HG02610 (cell line): ENCODE data around the gene BBS7.
A peak's percentile ranks its signal among the peaks of the same experiment; 100 is the strongest.

Experiments
- ATAC-seq: cut with Tn5 transposase; IDR thresholded peaks from one replicate; pipeline ENCODE4 v1.9.1; 2021; ENCODE audit warnings: mild to moderate bottlenecking, moderate library complexity; ENCODE audit not compliant: unreplicated experiment

Gene BBS7

GRCh38 chr4:121827853-121828252 lies 42.4 kb downstream of the BBS7 start:
- ATAC-seq, result no peak

GRCh38 chr4:121824950-121825349 lies 45.3 kb downstream of the BBS7 start:
- ATAC-seq, result no peak

GRCh38 chr4:121824171-121824527 lies 46.1 kb downstream of the BBS7 start:
- ATAC-seq, result no peak

- peak; percentile 95 for ATAC-seq
These were observed 46.6 kb downstream of the BBS7 start, which contains the start of gene CCNA2 for GRCh38 chr4:121823505-121824170. TSS of gene CCNA2 (minus strand) at chr4:121823883. CDS start at chr4:121823628, 255 bp downstream.

GRCh38 chr4:121822796-121823504 lies 47.3 kb downstream of the BBS7 start:
- peak; percentile 39 for ATAC-seq

- no peak for ATAC-seq
These were observed 48.2 kb downstream of the BBS7 start for GRCh38 chr4:121822047-121822446.

- ATAC-seq, result no peak
These were observed 50.9 kb downstream of the BBS7 start for GRCh38 chr4:121819216-121819965.

- ATAC-seq, result no peak
These were observed 52.1 kb downstream of the BBS7 start for GRCh38 chr4:121818215-121818614.

GRCh38 chr4:121817701-121818100 lies 52.6 kb downstream of the BBS7 start:
- ATAC-seq, result no peak

GRCh38 chr4:121817006-121817405 lies 53.3 kb downstream of the BBS7 start:
- ATAC-seq, result no peak

GRCh38 chr4:121814756-121815155 lies 55.5 kb downstream of the BBS7 start:
- ATAC-seq, result no peak

GRCh38 chr4:121811122-121811521 lies 59.2 kb downstream of the BBS7 start:
- no peak for ATAC-seq

- ATAC-seq, result no peak
These were observed 63.9 kb downstream of the BBS7 start for GRCh38 chr4:121806411-121806810.

- no peak for ATAC-seq
These were observed 68.6 kb downstream of the BBS7 start for GRCh38 chr4:121801715-121802075.

- peak; percentile 82 for ATAC-seq
These were observed 69.1 kb downstream of the BBS7 start, which contains the start of gene EXOSC9 for GRCh38 chr4:121800961-121801714. TSS of gene EXOSC9 (plus strand) at chr4:121801323. CDS start at chr4:121801425, 102 bp downstream.

- peak; percentile 23 for ATAC-seq
These were observed 69.7 kb downstream of the BBS7 start for GRCh38 chr4:121800638-121800960.

GRCh38 chr4:121799867-121800501 lies 70.3 kb downstream of the BBS7 start:
- no peak for ATAC-seq

- ATAC-seq, result no peak
These were observed 71.0 kb downstream of the BBS7 start for GRCh38 chr4:121799208-121799823.

GRCh38 chr4:121796283-121796682 lies 74.0 kb downstream of the BBS7 start:
- no peak for ATAC-seq

GRCh38 chr4:121794505-121795188 lies 75.6 kb downstream of the BBS7 start:
- ATAC-seq, result no peak
